Calu3 (cell line): ENCODE measurements around the gene SF3B4. TPM values are rescaled to one million over a fixed set of nuclear protein-coding genes. Genes with fewer than 3 reads are reported as not detected.
"Not testable (repeated sequence)": the region's sequence is repeated elsewhere in the genome, so short reads cannot be mapped to it uniquely, and the experiment has no call there.

Source experiments
- BruUV-seq: library from RNA; stranded (reverse); fragments of 400-500 nt; replicated peaks from 2 replicates; lab custom pipeline; 2021; lab: Mats Ljungman, UMichigan
- CTCF ChIA-PET: fragments of 300-600 bp; sonication (Branson Sonifier 250); formaldehyde crosslinking; loops from one replicate; lab custom pipeline; 2022; ENCODE audit warnings: antibody characterized with exemption; lab: Charles Lee
- DNase-seq: peaks from one replicate; pipeline ENCODE4 v3.0.0; 2022
- H3K27ac Mint-ChIP-seq: one replicate; pipeline ENCODE4 v1.8.0; 2022; ENCODE audit warnings: mixed read lengths; ENCODE audit not compliant: unreplicated experiment
- H3K27me3 Mint-ChIP-seq: one replicate; pipeline ENCODE4 v1.8.0; 2022; ENCODE audit warnings: mixed read lengths; ENCODE audit not compliant: unreplicated experiment
- H3K36me3 Mint-ChIP-seq: one replicate; pipeline ENCODE4 v1.8.0; 2022; ENCODE audit warnings: mild to moderate bottlenecking, moderate library complexity, mixed read lengths; ENCODE audit not compliant: insufficient read depth, unreplicated experiment
- H3K4me1 Mint-ChIP-seq: one replicate; pipeline ENCODE4 v1.8.0; 2022; ENCODE audit warnings: mild to moderate bottlenecking, low read depth, mixed read lengths; ENCODE audit not compliant: unreplicated experiment
- H3K4me3 Mint-ChIP-seq: one replicate; pipeline ENCODE4 v1.8.0; 2022; ENCODE audit warnings: mild to moderate bottlenecking, low read depth, moderate library complexity, mixed read lengths; ENCODE audit not compliant: unreplicated experiment
- H3K9me3 Mint-ChIP-seq: one replicate; pipeline ENCODE4 v1.8.0; 2022; ENCODE audit warnings: low read depth, mixed read lengths; ENCODE audit not compliant: unreplicated experiment
- CTCF ChIP-seq: fragments of 200-600 bp; IDR thresholded peaks from one replicate; pipeline ENCODE4 v1.8.0; 2022; ENCODE audit warnings: antibody characterized with exemption; ENCODE audit not compliant: unreplicated experiment
- intact Hi-C: fragments of 100-400 bp; cut with micrococcal nuclease; formaldehyde crosslinking; loops from one replicate; pipeline ENCODE4 v1.10.0; 2022; ENCODE audit not compliant: unreplicated experiment
- total RNA-seq: library from RNA; stranded (reverse); gene quantifications from 2 replicates; pipeline ENCODE4 v1.2.3, GENCODE V29; 2022

SF3B4 gene
- total RNA-seq, 1 experiment from 2014 or later = 188 TPM

- Mint-ChIP-seq H3K4me3 (no peak overlapping the region), H3K9me3 (no peaks in the 10 kb centered on the region), H3K27ac (no peak overlapping the region), H3K4me1 (no peaks in the 10 kb centered on the region), H3K27me3 (no peaks in the 10 kb centered on the region), H3K36me3 (no peaks in the 10 kb centered on the region)
- BruUV-seq = TSS peak; percentile 49
- TF ChIP-seq CTCF = no peak
- intact Hi-C loops = loop anchor here (2.0 kb wide), 1 partner anchor 49 kb away; the partner anchor contains the start of gene MTMR11
- CTCF ChIA-PET = interaction anchor here (1.0 to 1.4 kb wide), 4 partner anchors 12 to 299 kb away, joined by 3 to 7 read pairs (median 4); partner anchors contain the start of gene BOLA1
- DNase-seq = peak; percentile 83
Measured at GRCh38 chr1:149887456-149888246, 40.0 kb downstream of the SF3B4 start.

GRCh38 chr1:149887196-149887455 is 40.5 kb downstream of the SF3B4 start:
- H3K27me3 Mint-ChIP-seq, intact Hi-C loops, H3K27ac Mint-ChIP-seq, H3K4me3 Mint-ChIP-seq, DNase-seq, H3K4me1 Mint-ChIP-seq, BruUV-seq, H3K36me3 Mint-ChIP-seq, H3K9me3 Mint-ChIP-seq: not testable (repeated sequence)
- CTCF ChIA-PET = interaction anchor here (1.0 to 1.3 kb wide), 2 partner anchors 43 to 300 kb away, joined by 3 to 7 read pairs; no protein-coding TSS in a partner anchor

- Mint-ChIP-seq H3K4me3 (no peak overlapping the region), H3K4me1 (no peaks in the 10 kb centered on the region), H3K27ac (no peak overlapping the region), H3K36me3 (no peaks in the 10 kb centered on the region), H3K27me3 (no peaks in the 10 kb centered on the region), H3K9me3 (no peaks in the 10 kb centered on the region)
- TF ChIP-seq CTCF = no peak
- TSS peak; percentile 99 for BruUV-seq
- peak; percentile 89 for DNase-seq
- intact Hi-C loops = no loop called here
- CTCF ChIA-PET = interaction anchor here (0.9 to 1.3 kb wide), 2 partner anchors 43 to 51 kb away, joined by 3 read pairs; no protein-coding TSS in a partner anchor
Measured at GRCh38 chr1:149886396-149887195, 41.0 kb downstream of the SF3B4 start.

- H3K36me3 Mint-ChIP-seq, DNase-seq, H3K27ac Mint-ChIP-seq, H3K27me3 Mint-ChIP-seq, BruUV-seq, H3K4me1 Mint-ChIP-seq, H3K9me3 Mint-ChIP-seq, intact Hi-C loops, H3K4me3 Mint-ChIP-seq: not testable (repeated sequence)
- CTCF ChIA-PET = interaction anchor here (0.9 kb wide), 1 partner anchor 51 kb away, joined by 3 read pairs; no protein-coding TSS in a partner anchor
Measured at GRCh38 chr1:149886121-149886395, 41.5 kb downstream of the SF3B4 start.

GRCh38 chr1:149885339-149886120 is 42.1 kb downstream of the SF3B4 start:
- peak; percentile 81 for DNase-seq
- Mint-ChIP-seq H3K27me3 (no peaks in the 10 kb centered on the region), H3K36me3 (no peaks in the 10 kb centered on the region), H3K27ac (no peak overlapping the region), H3K4me3 (no peak overlapping the region), H3K4me1 (no peaks in the 10 kb centered on the region), H3K9me3 (no peaks in the 10 kb centered on the region)
- no peak for TF ChIP-seq CTCF
- CTCF ChIA-PET = interaction anchor here (0.9 to 1.0 kb wide), 2 partner anchors 52 to 302 kb away, joined by 3 read pairs; no protein-coding TSS in a partner anchor
- no TSS peak for BruUV-seq
- intact Hi-C loops = no loop called here
